Lower leg skin (tissue), 4 donors: ENCODE measurements around the gene GNGT1. TPM values are rescaled to one million over a fixed set of nuclear protein-coding genes. Genes with fewer than 3 reads are reported as not detected.
"Not testable (repeated sequence)": the region's sequence is repeated elsewhere in the genome, so short reads cannot be mapped to it uniquely, and the experiment has no call there.

Experiments
- DNase-seq, 2 donors: peaks; one replicate each; pipeline ENCODE4 v3.0.0-alpha.2; 2019; ENCODE audit warnings: low spot score in 2 of 2
- H3K4me3 ChIP-seq: fragments of 200-600 bp; sonication (generic); 2 replicates; pipeline ENCODE4 v1.5.1; 2017; ENCODE audit warnings: mild to moderate bottlenecking, low read depth; ENCODE audit not compliant: poor library complexity, severe bottlenecking
- POLR2A ChIP-seq, 2 donors: fragments of 450-650 bp; IDR thresholded peaks; one replicate each; pipeline ENCODE4 v1.6.1; 2016 to 2017; ENCODE audit warnings: antibody characterized with exemption in 2 of 2, mild to moderate bottlenecking in 1 of 2, moderate library complexity in 1 of 2
- WGBS, 2 donors: methylation state at CpG; one replicate each; pipeline ENCODE4 v1.1.5; 2018; 5-methylcytosine and 5-hydroxymethylcytosine counted together
- intact Hi-C: fragments of 100-400 bp; cut with DNase I; formaldehyde crosslinking; loops from one replicate; pipeline ENCODE4 v1.15.0; 2023; ENCODE audit warnings: low total_unique reads
- total RNA-seq, 4 donors: library from RNA; depleted of rRNA; stranded (reverse); fragments of >200 nt; gene quantifications; one replicate each; pipeline ENCODE4 v1.1.0, GENCODE V29; 2016
- TF ChIP-seq, protein P1 (sequence below), 3 donors: fragments of 450-650 bp; IDR thresholded peaks; one replicate each; pipeline ENCODE4 v1.5.1; 2016; ENCODE audit warnings: antibody characterized with exemption in 3 of 3, mild to moderate bottlenecking in 3 of 3, moderate library complexity in 2 of 3

GNGT1 gene
- total RNA-seq, 4 donors from 2014 or later: not detected

DNA sequence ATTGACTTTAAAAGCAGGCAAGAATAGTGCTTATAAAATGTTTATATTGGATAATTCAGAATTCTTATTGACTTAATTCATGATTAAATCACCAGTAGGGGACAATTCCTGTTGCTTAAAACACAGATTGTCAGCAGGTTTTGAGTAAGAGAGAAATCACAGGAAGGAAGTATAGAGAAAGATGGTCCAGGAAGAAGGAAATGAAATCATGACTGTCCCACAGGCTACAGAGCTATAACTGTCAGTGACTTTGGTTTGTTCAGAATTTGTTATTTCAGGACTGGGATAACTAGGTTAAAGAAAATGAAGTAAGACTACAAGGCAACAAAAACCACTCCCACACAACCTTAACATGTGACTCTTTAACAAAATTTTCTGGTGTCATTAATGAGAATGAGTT lies 6.8 kb downstream of the GNGT1 start:
- TF ChIP-seq, protein P1, sequence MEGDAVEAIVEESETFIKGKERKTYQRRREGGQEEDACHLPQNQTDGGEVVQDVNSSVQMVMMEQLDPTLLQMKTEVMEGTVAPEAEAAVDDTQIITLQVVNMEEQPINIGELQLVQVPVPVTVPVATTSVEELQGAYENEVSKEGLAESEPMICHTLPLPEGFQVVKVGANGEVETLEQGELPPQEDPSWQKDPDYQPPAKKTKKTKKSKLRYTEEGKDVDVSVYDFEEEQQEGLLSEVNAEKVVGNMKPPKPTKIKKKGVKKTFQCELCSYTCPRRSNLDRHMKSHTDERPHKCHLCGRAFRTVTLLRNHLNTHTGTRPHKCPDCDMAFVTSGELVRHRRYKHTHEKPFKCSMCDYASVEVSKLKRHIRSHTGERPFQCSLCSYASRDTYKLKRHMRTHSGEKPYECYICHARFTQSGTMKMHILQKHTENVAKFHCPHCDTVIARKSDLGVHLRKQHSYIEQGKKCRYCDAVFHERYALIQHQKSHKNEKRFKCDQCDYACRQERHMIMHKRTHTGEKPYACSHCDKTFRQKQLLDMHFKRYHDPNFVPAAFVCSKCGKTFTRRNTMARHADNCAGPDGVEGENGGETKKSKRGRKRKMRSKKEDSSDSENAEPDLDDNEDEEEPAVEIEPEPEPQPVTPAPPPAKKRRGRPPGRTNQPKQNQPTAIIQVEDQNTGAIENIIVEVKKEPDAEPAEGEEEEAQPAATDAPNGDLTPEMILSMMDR (IDR thresholded peaks at IDR 0.05): no peak
- TF ChIP-seq POLR2A (IDR thresholded peaks at IDR 0.05): no peak
- DNase-seq: no peak
- intact Hi-C loops: no loop called here
- no peak overlapping the region for H3K4me3 ChIP-seq

DNA sequence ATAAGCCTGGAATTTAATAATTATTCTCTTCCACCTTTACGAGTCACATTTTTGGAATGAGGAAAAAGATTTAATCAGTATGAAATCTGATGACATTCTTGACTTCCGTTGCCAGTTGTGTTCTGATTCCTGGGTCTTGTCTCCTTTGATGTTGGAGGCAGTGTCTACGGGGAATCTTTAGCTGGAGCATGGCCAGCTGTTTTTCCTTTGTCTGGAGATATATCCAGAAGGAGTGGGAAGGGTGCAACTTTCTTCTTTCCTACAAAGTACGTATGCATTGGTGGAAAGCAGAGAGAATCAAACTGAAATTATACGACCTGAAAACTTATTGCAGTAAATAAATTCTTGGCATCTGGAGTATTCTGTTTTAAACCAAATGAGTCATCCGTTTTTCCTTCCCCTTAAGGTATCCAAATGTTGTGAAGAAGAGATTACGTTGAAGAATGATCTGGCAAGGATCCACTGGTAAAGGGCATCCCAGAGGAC lies 8.3 kb downstream of the GNGT1 start:
- TF ChIP-seq POLR2A (IDR thresholded peaks at IDR 0.05): no peak
- TF ChIP-seq, protein P1 (IDR thresholded peaks at IDR 0.05): no peak
- no peak overlapping the region for H3K4me3 ChIP-seq
- DNase-seq: no peak
- WGBS, 2 donors: 19 to 26% methylated on average over 7 of the region's 7 CpGs
- intact Hi-C loops: no loop called here

DNA sequence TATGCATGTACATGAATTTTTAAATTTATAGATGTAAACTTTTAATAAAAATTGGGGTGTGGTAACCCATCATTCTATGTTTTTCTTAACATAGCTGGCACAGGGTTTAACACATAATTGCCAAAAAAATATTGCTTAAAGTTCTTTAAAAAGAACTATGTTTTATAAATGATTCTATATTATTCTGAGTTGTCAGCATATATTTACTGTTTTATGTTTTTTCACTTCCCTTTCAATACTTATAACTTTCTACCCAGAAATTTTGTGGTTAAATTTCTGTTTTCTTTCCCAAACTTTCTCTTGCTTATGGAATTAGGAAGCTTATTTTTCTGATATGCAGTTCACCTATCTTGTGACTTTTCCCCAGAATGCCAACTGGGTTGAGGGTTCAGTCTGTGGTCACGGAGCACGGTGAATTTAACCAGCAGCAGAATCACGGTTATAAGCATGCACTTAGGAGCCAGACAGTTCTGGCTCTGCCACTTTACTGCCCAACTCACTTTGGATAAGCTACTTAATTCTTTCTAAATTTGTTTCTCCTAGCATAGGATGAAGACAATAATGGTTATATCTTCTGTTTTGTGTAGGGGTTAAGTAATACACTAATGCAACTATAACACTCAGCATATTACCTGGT lies 9.0 kb downstream of the GNGT1 start:
- H3K4me3 ChIP-seq, DNase-seq, intact Hi-C loops: not testable (repeated sequence)
- WGBS, 2 donors: 57 to 60% methylated on average over 3 of the region's 3 CpGs

DNA sequence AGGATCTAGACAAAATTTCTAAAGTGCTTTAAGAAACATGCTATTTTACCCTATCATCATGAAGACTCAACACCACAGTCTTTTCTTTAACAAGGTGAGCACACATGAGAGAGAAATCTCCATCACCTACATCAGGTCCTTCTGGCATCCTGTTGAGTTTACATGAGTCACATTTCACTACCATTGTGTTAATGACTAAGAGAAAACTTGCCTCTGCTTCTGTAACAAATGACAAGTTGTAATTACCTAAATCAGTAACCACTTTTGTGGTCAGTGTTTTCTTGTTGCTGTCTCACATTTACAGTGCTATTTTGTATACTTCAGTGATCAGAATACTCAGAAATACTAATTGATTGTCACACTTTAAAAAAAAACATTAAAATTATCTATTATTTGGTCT lies 9.5 kb downstream of the GNGT1 start:
- DNase-seq, intact Hi-C loops, H3K4me3 ChIP-seq: not testable (repeated sequence)

DNA sequence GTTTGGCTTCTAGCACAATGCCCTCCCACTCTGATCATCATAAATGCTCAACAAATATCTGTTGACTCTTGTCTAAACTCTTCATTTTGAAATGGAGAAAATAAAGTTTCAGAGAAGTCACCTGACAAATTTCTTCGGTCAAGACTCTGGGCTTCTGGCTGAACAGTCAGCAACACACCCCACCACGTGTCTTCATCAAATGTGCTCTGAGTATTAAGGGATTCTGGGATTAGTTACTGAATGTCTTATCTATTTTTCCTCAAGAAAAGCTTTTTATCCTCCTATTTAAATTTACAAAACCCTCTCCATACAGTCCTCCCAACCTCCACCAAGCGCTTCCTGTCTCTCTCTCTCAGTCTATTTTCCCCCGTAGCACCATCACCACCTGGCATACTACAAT lies 9.9 kb downstream of the GNGT1 start:
- DNase-seq, intact Hi-C loops, H3K4me3 ChIP-seq: not testable (repeated sequence)
- WGBS, 2 donors: 80 to 85% methylated on average over 4 of the region's 4 CpGs

DNA sequence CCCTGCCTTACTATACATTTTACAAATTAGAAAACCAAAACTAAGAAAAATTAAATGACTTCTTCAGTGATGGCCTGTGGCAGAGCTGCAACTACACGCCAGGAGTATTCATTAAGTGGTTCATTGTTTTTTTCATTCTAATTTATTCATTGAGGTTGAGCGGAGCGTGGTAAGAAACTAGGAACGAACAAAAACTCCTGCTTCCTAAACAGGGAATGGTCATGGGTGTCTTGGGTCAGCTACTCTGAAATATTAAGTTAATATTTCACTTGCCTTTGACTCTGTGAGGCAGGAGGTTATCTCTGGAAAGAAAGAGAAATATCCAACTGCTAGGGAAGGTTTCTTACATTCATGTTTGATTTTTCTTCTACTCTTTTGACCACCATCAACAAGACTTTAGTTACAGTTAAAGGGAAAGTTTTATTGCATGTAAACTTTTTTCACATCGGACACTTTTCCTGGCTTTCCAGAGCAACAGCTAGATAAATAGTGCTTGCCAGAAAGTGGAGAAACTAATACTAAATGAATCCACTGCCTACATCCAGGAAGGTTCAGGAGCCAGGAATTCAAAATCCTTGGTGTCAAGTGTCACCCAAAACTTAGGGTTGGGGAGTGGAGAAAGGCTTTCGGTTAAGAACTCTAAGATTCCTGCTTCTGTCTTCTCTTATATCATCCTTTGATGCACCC lies 14.3 kb downstream of the GNGT1 start:
- 63 to 69% methylated on average over 6 of the region's 6 CpGs for WGBS, 2 donors
- DNase-seq: no peak
- intact Hi-C loops: no loop called here
- no peak overlapping the region for H3K4me3 ChIP-seq
- TF ChIP-seq POLR2A (IDR thresholded peaks at IDR 0.05): no peak

DNA sequence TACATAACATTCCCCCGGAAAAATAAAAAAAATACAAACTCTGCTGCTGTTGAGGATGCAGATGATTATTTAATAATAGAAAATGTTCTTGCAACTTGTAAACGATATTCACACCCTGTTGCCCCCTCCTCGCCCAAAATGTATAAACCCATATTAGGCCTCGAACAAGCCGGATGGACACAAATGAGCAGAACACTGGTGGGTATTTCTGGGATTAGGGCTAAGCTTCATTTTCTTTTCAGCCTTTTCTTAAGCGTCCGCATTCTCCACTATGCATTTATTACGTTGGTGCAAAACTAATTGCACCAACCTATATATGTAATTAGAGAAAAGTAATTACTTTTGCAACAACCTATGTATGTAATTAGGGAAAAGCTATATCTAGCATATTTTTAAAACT lies 14.8 kb downstream of the GNGT1 start:
- no peak for TF ChIP-seq POLR2A (IDR thresholded peaks at IDR 0.05)
- TF ChIP-seq, protein P1 (IDR thresholded peaks at IDR 0.05): no peak
- H3K4me3 ChIP-seq: no peak overlapping the region
- intact Hi-C loops: no loop called here
- DNase-seq: no peak
- WGBS, 2 donors: 47 to 48% methylated on average over 8 of the region's 8 CpGs
